Loucy (cell line): ENCODE data around the gene ACSS2.

Source experiments
- H2AFZ ChIP-seq: fragments of 200-600 bp; sonication (generic); 2 replicates; pipeline ENCODE4 v1.6.0; 2016; ENCODE audit warnings: antibody characterized with exemption, mild to moderate bottlenecking, low read length, moderate library complexity
- H3F3A ChIP-seq: fragments of 200-600 bp; 2 replicates; pipeline ENCODE4 v1.6.0; 2016; ENCODE audit warnings: antibody characterized with exemption, low read depth, mild to moderate bottlenecking
- H3K27me3 ChIP-seq: fragments of 200-600 bp; sonication (generic); 2 replicates; pipeline ENCODE4 v1.6.1; 2014; ENCODE audit warnings: low read length, mild to moderate bottlenecking; ENCODE audit not compliant: insufficient read depth, poor library complexity, severe bottlenecking
- H3K36me3 ChIP-seq: fragments of 200-600 bp; sonication (generic); 2 replicates; pipeline ENCODE4 v1.6.1; 2016; ENCODE audit warnings: low read length; ENCODE audit not compliant: insufficient read depth
- H3K4me1 ChIP-seq: fragments of 200-600 bp; sonication (generic); 2 replicates; pipeline ENCODE4 v1.5.1; 2014; ENCODE audit warnings: low read length, mild to moderate bottlenecking; ENCODE audit not compliant: insufficient read depth, poor library complexity, severe bottlenecking
- H3K4me2 ChIP-seq: fragments of 200-600 bp; sonication (generic); 2 replicates; pipeline ENCODE4 v1.6.0; 2014; ENCODE audit warnings: antibody characterized with exemption, low read length, low read depth, mild to moderate bottlenecking; ENCODE audit not compliant: poor library complexity, severe bottlenecking
- H3K4me3 ChIP-seq: fragments of 200-600 bp; sonication (generic); 2 replicates; pipeline ENCODE4 v1.5.1; 2014; ENCODE audit warnings: low read length, mild to moderate bottlenecking, mixed read lengths; ENCODE audit not compliant: poor library complexity, severe bottlenecking
- H3K79me2 ChIP-seq: fragments of 200-600 bp; sonication (generic); 2 replicates; pipeline ENCODE4 v1.6.1; 2014; ENCODE audit warnings: low read length; ENCODE audit not compliant: insufficient read depth
- H3K9ac ChIP-seq: fragments of 200-600 bp; sonication (generic); 2 replicates; pipeline ENCODE4 v1.6.0; 2014; ENCODE audit warnings: mild to moderate bottlenecking, low read depth, low read length, moderate library complexity; ENCODE audit not compliant: poor library complexity, severe bottlenecking
- H3K9me2 ChIP-seq: fragments of 200-600 bp; sonication (generic); replicated peaks from 2 replicates; pipeline ENCODE4 v1.6.1; 2016; ENCODE audit warnings: low read depth, low read length, mixed read lengths
- H3K9me3 ChIP-seq: fragments of 200-600 bp; sonication (generic); 2 replicates; pipeline ENCODE4 v1.6.1; 2014; ENCODE audit warnings: mild to moderate bottlenecking, antibody characterized with exemption, low read length, low read depth; ENCODE audit not compliant: insufficient read depth
- H4K20me1 ChIP-seq: fragments of 200-600 bp; sonication (generic); 2 replicates; pipeline ENCODE4 v1.6.0; 2014; ENCODE audit warnings: antibody characterized with exemption, low read length, mild to moderate bottlenecking; ENCODE audit not compliant: insufficient read depth, poor library complexity, severe bottlenecking
- EZH2phosphoT487 ChIP-seq: fragments of 200-600 bp; IDR thresholded peaks from 2 replicates; pipeline ENCODE4 v1.6.1; 2018; ENCODE audit warnings: antibody characterized with exemption, mild to moderate bottlenecking, moderate library complexity, borderline replicate concordance
- TF ChIP-seq, protein P1 (sequence below): fragments of 200-600 bp; sonication (generic); conservative IDR thresholded peaks from 2 replicates; pipeline ENCODE4 v1.5.1; 2014; ENCODE audit warnings: mild to moderate bottlenecking, antibody characterized with exemption, low read length

ACSS2 gene

GRCh38 chr20:34946661-34947060 lies 70.2 kb downstream of the ACSS2 start:
- H3K27me3 ChIP-seq = no peaks in the 10 kb centered on the region
- H3K9me2 ChIP-seq = no peaks in the 10 kb centered on the region
- H3K4me2 ChIP-seq = no peak overlapping the region
- H3K36me3 ChIP-seq = peaks cover 17% of the 10 kb centered on the region; the same call in 1 of the 2 replicates
- no peak overlapping the region for H3K4me3 ChIP-seq
- H3K4me1 ChIP-seq = no peaks in the 10 kb centered on the region
- no peaks in the 10 kb centered on the region for H4K20me1 ChIP-seq
- TF ChIP-seq, protein P1, sequence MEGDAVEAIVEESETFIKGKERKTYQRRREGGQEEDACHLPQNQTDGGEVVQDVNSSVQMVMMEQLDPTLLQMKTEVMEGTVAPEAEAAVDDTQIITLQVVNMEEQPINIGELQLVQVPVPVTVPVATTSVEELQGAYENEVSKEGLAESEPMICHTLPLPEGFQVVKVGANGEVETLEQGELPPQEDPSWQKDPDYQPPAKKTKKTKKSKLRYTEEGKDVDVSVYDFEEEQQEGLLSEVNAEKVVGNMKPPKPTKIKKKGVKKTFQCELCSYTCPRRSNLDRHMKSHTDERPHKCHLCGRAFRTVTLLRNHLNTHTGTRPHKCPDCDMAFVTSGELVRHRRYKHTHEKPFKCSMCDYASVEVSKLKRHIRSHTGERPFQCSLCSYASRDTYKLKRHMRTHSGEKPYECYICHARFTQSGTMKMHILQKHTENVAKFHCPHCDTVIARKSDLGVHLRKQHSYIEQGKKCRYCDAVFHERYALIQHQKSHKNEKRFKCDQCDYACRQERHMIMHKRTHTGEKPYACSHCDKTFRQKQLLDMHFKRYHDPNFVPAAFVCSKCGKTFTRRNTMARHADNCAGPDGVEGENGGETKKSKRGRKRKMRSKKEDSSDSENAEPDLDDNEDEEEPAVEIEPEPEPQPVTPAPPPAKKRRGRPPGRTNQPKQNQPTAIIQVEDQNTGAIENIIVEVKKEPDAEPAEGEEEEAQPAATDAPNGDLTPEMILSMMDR = no peak
- TF ChIP-seq EZH2phosphoT487 = no peak
- H2AFZ ChIP-seq = no peak overlapping the region
- H3K9ac ChIP-seq = no peak overlapping the region
- H3K79me2 ChIP-seq = no peaks in the 10 kb centered on the region
- H3K9me3 ChIP-seq = no peaks in the 10 kb centered on the region
- no peaks in the 10 kb centered on the region for H3F3A ChIP-seq

DNA sequence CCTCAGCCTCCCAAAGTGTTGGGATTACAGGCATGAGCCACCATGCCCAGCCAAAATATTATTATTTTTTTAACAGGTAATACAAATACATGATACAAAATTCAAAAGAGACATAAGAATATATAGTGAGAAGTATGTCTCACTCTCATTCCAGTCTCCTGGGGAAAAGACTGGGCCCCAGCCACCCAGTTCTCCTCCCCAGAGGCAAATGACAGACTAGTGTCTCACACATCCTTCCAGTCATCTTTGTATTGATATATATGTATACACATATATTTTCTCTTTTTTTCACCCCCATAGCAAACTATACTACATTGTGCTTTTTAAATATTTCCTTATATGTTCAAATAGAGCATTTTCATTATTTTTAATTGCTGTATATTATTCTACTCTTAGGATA lies 70.9 kb downstream of the ACSS2 start:
- H4K20me1 ChIP-seq = no peaks in the 10 kb centered on the region
- no peaks in the 10 kb centered on the region for H3K4me1 ChIP-seq
- no peak overlapping the region for H2AFZ ChIP-seq
- H3K9ac ChIP-seq = no peak overlapping the region
- no peak overlapping the region for H3K4me2 ChIP-seq
- H3K79me2 ChIP-seq = no peaks in the 10 kb centered on the region
- H3F3A ChIP-seq = no peaks in the 10 kb centered on the region
- no peaks in the 10 kb centered on the region for H3K27me3 ChIP-seq
- no peak overlapping the region for H3K4me3 ChIP-seq
- H3K9me3 ChIP-seq = no peaks in the 10 kb centered on the region
- TF ChIP-seq EZH2phosphoT487 = no peak
- TF ChIP-seq, protein P1 = no peak
- no peaks in the 10 kb centered on the region for H3K9me2 ChIP-seq
- H3K36me3 ChIP-seq = peaks cover 10% of the 10 kb centered on the region; the same call in 1 of the 2 replicates

DNA sequence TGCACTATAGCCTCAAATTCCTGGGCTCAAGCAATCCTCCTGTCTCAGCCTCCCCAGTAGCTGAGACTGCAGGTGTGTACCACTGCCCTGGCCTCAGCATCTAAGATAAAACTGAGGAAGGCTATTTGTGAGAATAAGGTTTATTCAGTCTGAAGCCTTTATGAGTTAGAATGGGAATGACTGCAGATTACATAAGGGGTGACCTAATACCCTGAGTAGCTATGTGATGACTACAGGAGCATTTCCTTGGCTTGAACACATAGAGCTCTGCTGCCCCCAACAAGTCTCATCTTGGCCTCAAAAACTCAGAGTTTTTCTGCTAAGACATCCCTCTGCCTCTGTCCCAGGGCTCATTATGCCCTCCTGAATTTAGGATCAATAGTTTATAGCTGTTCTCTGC lies 71.6 kb downstream of the ACSS2 start:
- no peaks in the 10 kb centered on the region for H4K20me1 ChIP-seq
- 0 out of 2 replicates have a peak, but pooled peaks cover 3% of the 10 kb centered on the region for H3K36me3 ChIP-seq
- H3K9me2 ChIP-seq = no peaks in the 10 kb centered on the region
- no peak overlapping the region for H3K9ac ChIP-seq
- H3K9me3 ChIP-seq = no peaks in the 10 kb centered on the region
- H2AFZ ChIP-seq = no peak overlapping the region
- TF ChIP-seq, protein P1 = no peak
- TF ChIP-seq EZH2phosphoT487 = no peak
- no peaks in the 10 kb centered on the region for H3K27me3 ChIP-seq
- no peaks in the 10 kb centered on the region for H3K79me2 ChIP-seq
- no peaks in the 10 kb centered on the region for H3F3A ChIP-seq
- H3K4me2 ChIP-seq = no peak overlapping the region
- no peaks in the 10 kb centered on the region for H3K4me1 ChIP-seq
- H3K4me3 ChIP-seq = no peak overlapping the region
